ENCODE measurements around the gene TTC9C.

DNA sequence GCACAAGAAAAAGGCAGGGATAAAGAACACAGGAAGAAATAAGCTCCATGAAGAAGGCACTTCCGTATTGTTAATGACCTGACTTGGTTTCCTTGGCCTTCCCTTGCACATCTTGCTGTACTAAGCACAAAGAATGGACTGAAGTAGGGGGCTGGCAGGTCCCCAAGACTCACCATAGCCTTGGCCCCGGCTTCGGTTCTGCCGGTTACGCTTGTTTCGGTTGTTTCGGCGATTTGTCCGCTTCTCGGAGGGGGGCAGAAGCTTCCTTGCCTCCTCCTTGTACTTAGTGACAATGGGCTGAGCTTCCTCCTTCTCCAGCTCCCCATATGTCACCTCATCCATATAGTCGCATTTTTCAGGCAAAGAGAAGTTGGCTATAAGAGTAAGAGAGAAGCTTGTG lies 11.5 kb upstream of the TTC9C start:
- no peak for TF ChIP-seq ASH2L (IDR thresholded peaks at IDR 0.05; ENCODE audit: low read length)
- TF ChIP-seq EZH2 (IDR thresholded peaks at IDR 0.05; ENCODE audit: low read depth, low read length, severe bottlenecking): no peak
- TF ChIP-seq SP2 (IDR thresholded peaks at IDR 0.05; ENCODE audit: low read length): no peak
- TF ChIP-seq, protein P1, sequence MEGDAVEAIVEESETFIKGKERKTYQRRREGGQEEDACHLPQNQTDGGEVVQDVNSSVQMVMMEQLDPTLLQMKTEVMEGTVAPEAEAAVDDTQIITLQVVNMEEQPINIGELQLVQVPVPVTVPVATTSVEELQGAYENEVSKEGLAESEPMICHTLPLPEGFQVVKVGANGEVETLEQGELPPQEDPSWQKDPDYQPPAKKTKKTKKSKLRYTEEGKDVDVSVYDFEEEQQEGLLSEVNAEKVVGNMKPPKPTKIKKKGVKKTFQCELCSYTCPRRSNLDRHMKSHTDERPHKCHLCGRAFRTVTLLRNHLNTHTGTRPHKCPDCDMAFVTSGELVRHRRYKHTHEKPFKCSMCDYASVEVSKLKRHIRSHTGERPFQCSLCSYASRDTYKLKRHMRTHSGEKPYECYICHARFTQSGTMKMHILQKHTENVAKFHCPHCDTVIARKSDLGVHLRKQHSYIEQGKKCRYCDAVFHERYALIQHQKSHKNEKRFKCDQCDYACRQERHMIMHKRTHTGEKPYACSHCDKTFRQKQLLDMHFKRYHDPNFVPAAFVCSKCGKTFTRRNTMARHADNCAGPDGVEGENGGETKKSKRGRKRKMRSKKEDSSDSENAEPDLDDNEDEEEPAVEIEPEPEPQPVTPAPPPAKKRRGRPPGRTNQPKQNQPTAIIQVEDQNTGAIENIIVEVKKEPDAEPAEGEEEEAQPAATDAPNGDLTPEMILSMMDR (IDR thresholded peaks at IDR 0.05; ENCODE audit: control extremely low read depth in 1 of 3, insufficient read depth in 1 of 3, low read depth in 1 of 3, low read length in 3 of 3): no peak
- TF ChIP-seq POLR2A (IDR thresholded peaks at IDR 0.05; ENCODE audit: control extremely low read depth in 1 of 2, low read depth in 2 of 2, low read length in 2 of 2): no peak
- TF ChIP-seq, protein P2, sequence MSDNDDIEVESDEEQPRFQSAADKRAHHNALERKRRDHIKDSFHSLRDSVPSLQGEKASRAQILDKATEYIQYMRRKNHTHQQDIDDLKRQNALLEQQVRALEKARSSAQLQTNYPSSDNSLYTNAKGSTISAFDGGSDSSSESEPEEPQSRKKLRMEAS (IDR thresholded peaks at IDR 0.05): no peak
- no peak for TF ChIP-seq POLR2AphosphoS5 (IDR thresholded peaks at IDR 0.05; ENCODE audit: low read depth, low read length)
- no peak for TF ChIP-seq TEAD4 (IDR thresholded peaks at IDR 0.05; ENCODE audit: low read depth, low read length)
- no peak for TF ChIP-seq SIN3A (conservative IDR thresholded peaks at IDR 0.05 in 1 of 2, IDR thresholded peaks at IDR 0.05 in 1 of 2; ENCODE audit: low read depth in 1 of 2, low read length in 2 of 2)
- TF ChIP-seq ZNF274 (IDR thresholded peaks at IDR 0.05; ENCODE audit: borderline replicate concordance, extremely low read depth, low read length): no peak
- no peak for TF ChIP-seq POU5F1 (IDR thresholded peaks at IDR 0.05; ENCODE audit: low read depth, low read length)
- no peak for TF ChIP-seq EP300 (IDR thresholded peaks at IDR 0.05; ENCODE audit: borderline replicate concordance in 1 of 2, low read depth in 2 of 2, low read length in 2 of 2)
- TF ChIP-seq SRF (IDR thresholded peaks at IDR 0.05; ENCODE audit: low read depth, low read length): no peak

All from H1 (cell line).